Osteoblast (primary cell): ENCODE data around the gene ZSCAN9. TPM values are rescaled to one million over a fixed set of nuclear protein-coding genes. Genes with fewer than 3 reads are reported as not detected.

Source experiments
- DNase-seq: peaks from one replicate; pipeline ENCODE4 v3.0.0; 2011; ENCODE audit warnings: low spot score, mixed read lengths; ENCODE audit not compliant: insufficient read length; ENCODE audit errors: missing footprints
- H2AFZ ChIP-seq: 2 replicates; pipeline ENCODE4 v1.6.0; 2011; ENCODE audit warnings: mild to moderate bottlenecking, low read length
- H3K27ac ChIP-seq: 2 replicates; pipeline ENCODE4 v1.5.1; 2011; ENCODE audit warnings: mild to moderate bottlenecking, low read depth, low read length, moderate library complexity
- H3K27me3 ChIP-seq: 2 replicates; pipeline ENCODE4 v1.6.0; 2012; ENCODE audit warnings: mild to moderate bottlenecking, control low read depth, inconsistent platforms, low read length, moderate library complexity; ENCODE audit not compliant: insufficient read depth
- H3K36me3 ChIP-seq: 2 replicates; pipeline ENCODE4 v1.5.1; 2011; ENCODE audit warnings: mild to moderate bottlenecking, low read length, control low read depth, moderate library complexity; ENCODE audit not compliant: insufficient read depth
- H3K4me1 ChIP-seq: 2 replicates; pipeline ENCODE4 v1.5.1; 2011; ENCODE audit warnings: mild to moderate bottlenecking, low read length, control low read depth, moderate library complexity; ENCODE audit not compliant: insufficient read depth
- H3K4me2 ChIP-seq: 2 replicates; pipeline ENCODE4 v1.6.0; 2011; ENCODE audit warnings: mild to moderate bottlenecking, low read length; ENCODE audit not compliant: insufficient read depth
- H3K4me3 ChIP-seq: fragments of 200-600 bp; sonication (generic); 3 replicates; pipeline ENCODE4 v1.5.1; 2012; ENCODE audit warnings: mild to moderate bottlenecking, low read length, inconsistent platforms; ENCODE audit not compliant: insufficient read depth
- H3K79me2 ChIP-seq: 2 replicates; pipeline ENCODE4 v1.6.0; 2012; ENCODE audit warnings: mild to moderate bottlenecking, low read length, control low read depth, inconsistent platforms; ENCODE audit not compliant: insufficient read depth
- H3K9me3 ChIP-seq: 2 replicates; pipeline ENCODE4 v1.5.1; 2011; ENCODE audit warnings: low read depth, low read length, control low read depth
- H4K20me1 ChIP-seq: 2 replicates; pipeline ENCODE4 v1.6.0; 2012; ENCODE audit warnings: mild to moderate bottlenecking, low read length, control low read depth; ENCODE audit not compliant: insufficient read depth
- total RNA-seq: library from RNA; depleted of rRNA; stranded (reverse); fragments of >200 nt; gene quantifications from 2 replicates; pipeline ENCODE4 v1.2.3, GENCODE V29; 2012
- TF ChIP-seq, protein P1 (sequence below): IDR thresholded peaks from 2 replicates; pipeline ENCODE4 v1.5.1; 2011; ENCODE audit warnings: mild to moderate bottlenecking, low read depth, low read length, moderate library complexity; ENCODE audit errors: extremely low read depth

The ZSCAN9 gene
- total RNA-seq, 1 donor: 10.9 TPM

- Histone ChIP-seq H3K4me1 (no peaks in the 10 kb centered on the region), H3K4me3 (no peak overlapping the region), H3K27me3 (no peaks in the 10 kb centered on the region), H4K20me1 (no peaks in the 10 kb centered on the region), H3K79me2 (no peaks in the 10 kb centered on the region), H2AFZ (no peak overlapping the region), H3K27ac (no peak overlapping the region), H3K36me3 (peaks cover 10% of the 10 kb centered on the region), H3K9me3 (no peaks in the 10 kb centered on the region), H3K4me2 (no peak overlapping the region)
- no peak for DNase-seq
- TF ChIP-seq, protein P1, sequence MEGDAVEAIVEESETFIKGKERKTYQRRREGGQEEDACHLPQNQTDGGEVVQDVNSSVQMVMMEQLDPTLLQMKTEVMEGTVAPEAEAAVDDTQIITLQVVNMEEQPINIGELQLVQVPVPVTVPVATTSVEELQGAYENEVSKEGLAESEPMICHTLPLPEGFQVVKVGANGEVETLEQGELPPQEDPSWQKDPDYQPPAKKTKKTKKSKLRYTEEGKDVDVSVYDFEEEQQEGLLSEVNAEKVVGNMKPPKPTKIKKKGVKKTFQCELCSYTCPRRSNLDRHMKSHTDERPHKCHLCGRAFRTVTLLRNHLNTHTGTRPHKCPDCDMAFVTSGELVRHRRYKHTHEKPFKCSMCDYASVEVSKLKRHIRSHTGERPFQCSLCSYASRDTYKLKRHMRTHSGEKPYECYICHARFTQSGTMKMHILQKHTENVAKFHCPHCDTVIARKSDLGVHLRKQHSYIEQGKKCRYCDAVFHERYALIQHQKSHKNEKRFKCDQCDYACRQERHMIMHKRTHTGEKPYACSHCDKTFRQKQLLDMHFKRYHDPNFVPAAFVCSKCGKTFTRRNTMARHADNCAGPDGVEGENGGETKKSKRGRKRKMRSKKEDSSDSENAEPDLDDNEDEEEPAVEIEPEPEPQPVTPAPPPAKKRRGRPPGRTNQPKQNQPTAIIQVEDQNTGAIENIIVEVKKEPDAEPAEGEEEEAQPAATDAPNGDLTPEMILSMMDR: no peak
Measured at GRCh38 chr6:28239636-28240035, 14.6 kb downstream of the ZSCAN9 start.

- Histone ChIP-seq H2AFZ (no peak overlapping the region), H3K9me3 (no peaks in the 10 kb centered on the region), H3K36me3 (peaks cover 18% of the 10 kb centered on the region), H4K20me1 (no peaks in the 10 kb centered on the region), H3K4me1 (no peaks in the 10 kb centered on the region), H3K4me3 (no peak overlapping the region), H3K27me3 (no peaks in the 10 kb centered on the region), H3K27ac (no peak overlapping the region), H3K4me2 (no peak overlapping the region), H3K79me2 (no peaks in the 10 kb centered on the region)
- TF ChIP-seq, protein P1: no peak
- no peak for DNase-seq
Measured at GRCh38 chr6:28240471-28240870, 15.4 kb downstream of the ZSCAN9 start.

GRCh38 chr6:28243946-28244345 is 18.9 kb downstream of the ZSCAN9 start:
- TF ChIP-seq, protein P1: no peak
- Histone ChIP-seq H3K36me3 (peaks cover 30% of the 10 kb centered on the region), H3K27me3 (no peaks in the 10 kb centered on the region), H3K27ac (no peak overlapping the region), H3K79me2 (no peaks in the 10 kb centered on the region), H3K4me2 (no peak overlapping the region), H4K20me1 (no peaks in the 10 kb centered on the region), H3K4me1 (no peaks in the 10 kb centered on the region), H3K4me3 (no peak overlapping the region), H3K9me3 (no peaks in the 10 kb centered on the region), H2AFZ (no peak overlapping the region)
- DNase-seq: no peak

GRCh38 chr6:28245206-28245941 is 20.3 kb downstream of the ZSCAN9 start:
- Histone ChIP-seq H3K27me3 (no peaks in the 10 kb centered on the region), H4K20me1 (no peaks in the 10 kb centered on the region), H3K9me3 (no peaks in the 10 kb centered on the region), H3K4me1 (no peaks in the 10 kb centered on the region), H3K79me2 (peaks cover 2% of the 10 kb centered on the region), H3K27ac (no peak overlapping the region), H3K36me3 (peaks cover 30% of the 10 kb centered on the region), H3K4me2 (no peak overlapping the region), H3K4me3 (no peak overlapping the region), H2AFZ (no peak overlapping the region)
- no peak for DNase-seq
- TF ChIP-seq, protein P1: no peak
